HG03439 (cell line): ENCODE measurements around the gene RPA1.
"Not testable (repeated sequence)": the region's sequence is repeated elsewhere in the genome, so short reads cannot be mapped to it uniquely, and the experiment has no call there.

Source experiments
- ATAC-seq: cut with Tn5 transposase; IDR thresholded peaks from one replicate; pipeline ENCODE4 v1.9.1; 2021; ENCODE audit warnings: mild to moderate bottlenecking, moderate library complexity; ENCODE audit not compliant: unreplicated experiment

RPA1 gene

DNA sequence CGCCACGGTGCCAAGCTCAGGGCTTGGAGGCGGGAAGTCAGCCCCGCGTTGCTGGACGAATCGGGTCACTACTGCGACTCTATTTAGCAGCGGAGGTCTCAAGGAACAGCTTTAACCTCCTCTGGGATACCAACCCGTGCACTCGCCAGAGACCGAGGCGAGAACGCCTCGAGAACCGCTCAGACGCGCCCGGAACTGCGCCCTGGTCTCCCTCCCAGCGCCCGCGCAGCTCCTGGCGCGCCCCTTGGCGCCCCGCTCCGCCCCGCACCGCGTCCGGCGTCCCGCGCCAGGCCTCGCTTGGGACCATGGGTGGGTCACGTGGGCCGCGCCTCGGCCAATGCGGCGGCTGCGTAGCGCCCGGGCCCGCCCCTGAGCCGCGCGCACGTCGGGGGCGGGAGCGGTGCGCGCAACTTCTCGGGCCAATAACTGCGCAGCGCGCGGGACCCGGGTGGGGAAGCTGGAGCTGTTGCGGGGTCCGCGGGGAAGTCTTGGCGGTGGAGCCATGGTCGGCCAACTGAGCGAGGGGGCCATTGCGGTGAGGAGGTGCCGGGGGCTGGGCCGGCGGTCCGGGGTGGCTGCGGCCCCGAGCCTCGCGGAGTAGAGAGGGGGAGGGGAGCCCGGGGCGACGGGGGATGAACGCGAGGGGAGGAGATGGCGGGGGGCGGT is at the start of gene RPA1, which contains the start of gene SMYD4:
RPA1 (plus strand) TSS at position 414 of the 666 bp plus-strand sequence; CDS start at position 503, 89 bp downstream.
SMYD4 (minus strand) TSS at position 311 of the 666 bp plus-strand sequence. CDS start 1,908 bp downstream, outside the sequence.
- ATAC-seq, result peak; percentile 84

DNA sequence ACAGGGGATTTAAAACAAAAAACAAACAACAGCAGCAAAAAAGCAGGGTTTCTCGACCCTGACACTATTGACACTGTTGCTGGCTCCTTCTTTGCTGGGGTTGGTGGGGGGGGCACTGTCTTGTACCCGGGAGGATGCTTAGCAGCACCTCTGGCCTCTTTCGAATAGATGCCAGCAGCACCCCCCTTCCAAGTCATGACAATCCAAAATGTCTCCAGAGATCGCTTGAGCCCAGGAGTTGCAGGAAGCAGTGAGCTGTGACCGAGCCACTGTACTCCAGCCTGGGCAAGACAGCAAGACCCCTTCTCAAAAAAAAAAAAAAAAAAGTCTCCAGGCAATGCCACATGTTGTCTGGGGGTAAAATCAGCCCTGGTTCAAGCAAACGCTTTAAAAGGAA is 47.6 kb upstream of the RPA1 start:
- no peak for ATAC-seq

DNA sequence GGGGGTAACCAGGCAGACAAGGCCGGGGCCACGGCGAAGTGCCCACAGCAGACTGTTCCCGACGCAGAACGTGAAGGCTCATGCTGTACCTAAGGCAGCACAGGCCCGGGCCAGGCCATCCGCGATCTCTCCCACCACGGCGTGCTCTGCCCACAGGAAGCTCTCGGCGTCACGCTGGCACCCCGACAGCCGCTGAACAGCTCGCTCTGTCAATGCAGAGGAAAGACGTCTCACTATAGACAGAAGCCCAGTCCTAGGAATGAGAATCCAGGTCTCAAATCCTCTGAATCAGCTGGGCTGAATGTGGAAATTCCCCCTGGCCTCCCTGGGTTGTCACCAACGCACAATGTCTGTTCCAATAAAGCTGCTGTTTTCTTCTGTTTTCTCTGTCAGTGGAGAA is 46.5 kb upstream of the RPA1 start:
- no peak for ATAC-seq

DNA sequence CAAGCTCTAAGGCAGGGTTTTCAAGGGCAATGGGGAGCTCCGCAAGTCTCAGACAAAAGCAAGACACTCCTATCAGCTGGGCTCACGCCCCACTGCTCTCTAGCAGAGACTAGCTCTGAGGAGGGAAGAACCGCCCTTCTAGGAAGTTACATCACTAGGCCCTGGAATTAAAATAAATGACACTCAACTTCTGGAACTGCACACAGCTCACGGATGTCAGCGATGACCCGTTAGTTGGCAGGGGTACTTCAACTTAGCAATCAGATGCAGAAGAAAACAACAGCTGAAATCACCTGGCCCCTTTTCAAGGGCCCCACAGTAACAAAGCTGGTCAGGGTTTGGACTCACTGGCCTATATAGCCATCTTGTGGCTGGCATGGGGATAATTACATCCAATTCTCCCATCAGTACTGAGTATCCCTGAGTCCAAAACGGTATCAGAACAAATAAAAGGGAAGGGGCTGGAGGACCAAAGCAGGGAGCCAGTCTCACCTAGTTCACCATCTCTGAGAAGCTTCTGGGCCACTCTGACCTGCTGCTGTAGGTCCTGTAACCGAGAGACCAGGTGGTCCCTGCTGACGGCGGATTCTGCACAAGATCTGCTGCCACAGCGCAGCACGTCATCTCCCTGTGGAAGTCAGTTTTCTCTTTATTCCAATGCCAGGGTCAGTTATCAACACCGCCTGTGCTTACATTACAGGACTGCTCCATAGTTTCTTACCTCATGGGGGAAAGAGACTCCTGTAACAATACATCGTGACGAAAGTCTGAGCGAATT is 45.8 kb upstream of the RPA1 start:
- no peak for ATAC-seq

DNA sequence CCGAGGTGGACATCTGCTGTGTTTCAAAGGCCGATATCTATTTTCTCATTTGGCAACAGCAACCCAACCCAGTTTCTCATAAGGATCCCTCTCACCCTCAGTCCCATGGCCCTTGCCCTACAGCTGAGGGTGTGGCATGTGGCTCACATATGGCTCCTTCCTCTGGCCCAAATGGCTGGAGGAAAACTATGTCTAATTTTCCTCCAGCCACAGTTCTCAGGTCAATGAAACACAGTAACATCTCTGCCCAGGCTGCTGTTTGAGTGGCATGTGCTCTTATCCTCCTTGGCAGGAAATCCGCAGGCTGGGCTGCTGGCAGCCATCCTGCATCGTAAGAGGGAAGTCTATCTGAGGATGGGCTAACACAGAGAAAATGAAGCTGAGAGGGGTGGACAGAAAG is 43.9 kb upstream of the RPA1 start:
- ATAC-seq, result no peak

DNA sequence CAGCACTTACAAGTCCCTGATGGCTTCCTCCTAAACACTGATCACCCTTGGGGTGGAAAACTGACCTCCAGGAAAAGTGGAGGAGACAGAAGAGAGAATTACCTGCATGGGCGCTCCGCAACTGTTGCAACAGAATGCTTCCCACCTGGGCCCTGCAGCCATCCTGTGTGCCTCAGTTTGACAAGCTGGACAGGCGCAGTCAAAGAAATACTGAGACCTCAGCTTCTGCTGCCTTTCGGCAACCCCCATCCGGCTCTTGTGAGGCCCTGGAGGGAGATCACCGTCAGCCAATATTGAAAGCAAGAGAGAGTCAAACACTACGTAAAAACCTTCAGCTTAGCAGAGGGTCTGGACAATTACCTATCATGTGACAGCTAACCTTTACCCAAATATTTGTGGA is 43.1 kb upstream of the RPA1 start:
- ATAC-seq, result no peak

DNA sequence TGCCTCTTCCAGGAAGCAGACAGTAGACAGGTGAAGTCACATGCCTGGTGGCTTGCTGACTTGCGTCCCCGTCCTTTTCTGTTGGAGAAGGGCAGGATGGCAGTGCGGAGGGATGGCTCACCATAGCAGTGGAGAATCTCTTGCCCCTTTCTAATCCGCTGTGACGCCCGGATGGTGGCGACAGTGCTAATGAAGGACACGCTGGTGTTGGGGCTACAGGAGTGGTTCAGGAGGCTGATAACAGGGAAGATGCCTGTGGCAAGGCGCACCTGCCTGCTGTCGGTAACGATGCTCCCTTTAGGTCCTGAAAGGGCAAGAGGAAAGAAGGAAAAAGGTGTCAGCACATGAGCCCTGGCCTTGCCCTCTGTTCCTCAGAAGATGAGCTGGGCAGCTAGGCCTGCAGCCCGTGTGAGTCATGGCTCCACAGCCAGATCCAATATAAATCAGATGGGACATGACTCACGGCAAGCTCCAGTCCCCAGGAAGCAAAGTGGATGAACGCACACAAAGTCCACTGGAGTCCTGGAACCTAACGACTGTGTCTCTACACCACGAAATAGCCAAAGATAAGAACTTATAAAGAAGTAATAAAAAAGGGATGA is 42.4 kb upstream of the RPA1 start:
- no peak for ATAC-seq

DNA sequence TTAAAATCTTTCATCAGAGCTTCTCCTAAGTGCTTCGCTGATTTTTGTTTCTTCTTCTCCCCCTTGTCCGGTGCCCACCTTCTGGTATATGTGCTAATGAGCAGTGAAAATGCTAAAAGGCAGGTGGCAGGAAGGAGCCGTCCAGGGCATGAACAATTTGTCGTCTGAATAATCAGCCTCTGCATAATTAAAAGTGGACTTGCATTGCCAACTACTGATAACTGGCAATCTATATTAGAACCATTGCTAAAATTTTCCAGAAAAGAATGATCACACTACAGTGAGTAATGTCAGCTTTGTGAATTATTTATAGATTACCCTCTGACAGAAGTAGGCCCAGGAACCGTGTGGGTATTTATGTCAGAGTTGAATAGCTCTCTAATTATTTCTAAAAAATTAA is 39.9 kb upstream of the RPA1 start:
- no peak for ATAC-seq

DNA sequence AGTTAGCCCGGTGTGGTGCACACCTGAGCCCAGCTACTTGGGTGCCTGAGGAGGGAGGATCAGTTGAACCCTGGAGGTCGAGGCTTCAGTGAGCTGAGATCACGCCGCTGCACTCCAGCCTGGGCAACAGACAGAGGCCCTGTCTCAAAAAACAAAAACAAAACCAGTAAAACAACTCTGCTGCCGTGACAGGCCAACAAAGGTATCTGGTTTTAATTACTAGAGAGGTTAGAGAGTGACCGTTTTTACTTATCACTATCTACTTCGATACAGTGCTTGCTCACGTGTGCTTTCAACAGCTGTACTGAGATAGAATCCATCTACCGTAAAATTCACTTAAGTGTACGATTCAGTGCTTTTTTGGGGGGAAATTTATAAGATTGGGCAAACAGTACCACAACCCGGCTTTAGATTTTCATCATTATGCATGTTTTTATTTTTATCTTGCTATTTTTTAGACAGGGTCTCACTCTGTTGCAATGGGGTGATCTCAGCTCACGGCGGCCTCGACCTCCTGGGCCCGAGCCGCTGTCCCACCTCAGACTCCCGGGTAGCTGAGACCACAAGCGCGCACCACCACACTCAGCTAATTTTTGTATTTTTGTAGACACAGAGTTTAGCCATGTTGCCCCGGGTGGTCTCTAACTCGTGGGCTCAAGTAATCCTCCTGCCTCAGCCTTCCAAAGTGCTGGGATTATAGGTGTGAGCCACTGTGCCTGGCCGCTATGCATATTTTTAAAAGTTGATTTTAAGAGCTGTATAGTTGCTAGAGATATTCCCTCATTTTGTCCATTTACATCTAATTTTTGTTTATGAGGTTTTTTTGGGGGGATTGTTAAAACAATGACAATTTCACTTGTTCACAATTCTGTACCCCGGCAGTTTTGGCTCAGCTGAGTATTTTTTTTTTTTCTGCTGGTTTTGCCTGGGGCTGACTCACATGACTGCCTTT is 37.0 kb upstream of the RPA1 start:
- ATAC-seq, result no peak

DNA sequence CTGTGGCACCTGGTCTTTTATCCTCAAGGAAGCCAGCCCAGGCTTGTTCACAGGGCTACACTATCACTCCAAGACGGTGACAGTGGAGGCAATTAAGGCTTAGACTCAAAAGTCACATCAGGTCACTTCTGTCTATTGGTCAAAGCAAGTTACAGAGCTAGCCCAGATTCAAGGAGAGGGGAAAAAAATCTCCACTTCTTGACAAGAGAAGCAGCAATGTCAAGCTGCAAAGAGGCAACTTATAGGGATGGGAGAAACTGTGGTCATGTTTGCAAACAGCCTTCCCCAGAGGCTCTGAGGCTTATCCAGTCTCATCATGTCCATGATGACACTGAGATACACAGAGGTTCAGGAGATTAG is 36.4 kb upstream of the RPA1 start:
- ATAC-seq, result no peak

DNA sequence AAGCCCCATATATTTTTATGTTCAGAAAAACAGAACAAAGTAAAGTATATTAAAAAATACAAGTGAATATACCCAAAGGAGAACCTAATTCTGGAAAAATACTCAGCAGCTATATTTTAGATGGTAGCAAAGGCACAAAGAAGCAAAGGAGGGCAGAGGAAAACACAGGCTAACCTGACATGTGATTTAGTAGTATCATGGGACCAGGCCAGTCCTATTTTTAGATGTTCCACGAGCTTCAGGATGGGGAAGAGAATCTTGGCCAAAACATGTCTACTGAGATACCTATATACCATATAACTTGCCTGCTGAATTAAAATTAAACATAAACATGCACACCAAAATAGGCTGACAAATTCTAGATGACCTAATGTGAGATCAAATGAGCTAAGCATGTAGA is 33.0 kb upstream of the RPA1 start:
- ATAC-seq, result no peak

DNA sequence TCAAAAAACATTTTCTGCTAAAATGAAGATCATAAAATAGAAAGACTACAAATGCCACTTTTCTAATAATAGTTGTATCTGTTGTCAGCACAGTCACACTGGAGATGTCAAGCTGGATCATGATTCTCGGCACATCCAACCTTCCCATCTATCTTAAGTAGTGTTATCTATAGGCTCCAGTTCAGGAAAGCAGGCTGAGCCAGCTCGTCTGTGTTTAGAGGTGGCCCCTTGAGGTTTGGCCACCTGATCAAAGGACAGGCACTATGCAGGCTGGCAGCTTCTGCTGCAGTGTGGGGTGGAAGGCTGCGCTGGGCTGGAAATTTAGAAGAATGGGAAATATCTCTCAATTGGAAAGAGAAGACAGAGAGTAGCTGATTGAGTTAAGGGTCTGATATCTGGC is 32.5 kb upstream of the RPA1 start:
- ATAC-seq, result no peak

DNA sequence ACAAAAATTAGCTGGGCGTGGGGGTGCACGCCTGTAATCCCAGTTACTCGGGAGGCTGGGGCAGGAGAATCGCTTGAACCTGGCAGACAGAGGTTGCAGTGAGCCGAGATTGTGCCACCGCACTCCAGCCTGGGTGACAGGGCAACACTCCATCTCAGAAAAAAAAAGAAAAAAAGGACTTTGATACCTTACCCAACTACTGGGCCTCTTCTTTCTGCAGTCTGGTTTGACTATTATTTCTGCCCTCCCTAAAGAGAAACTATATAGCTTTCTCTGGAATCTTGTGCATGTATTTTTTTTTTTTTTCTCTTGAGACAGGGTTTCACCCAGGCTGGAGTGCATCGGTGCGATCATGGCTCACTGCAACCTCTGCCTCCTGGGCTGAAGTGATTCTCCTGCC is 32.0 kb upstream of the RPA1 start:
- ATAC-seq, result not testable (repeated sequence)

DNA sequence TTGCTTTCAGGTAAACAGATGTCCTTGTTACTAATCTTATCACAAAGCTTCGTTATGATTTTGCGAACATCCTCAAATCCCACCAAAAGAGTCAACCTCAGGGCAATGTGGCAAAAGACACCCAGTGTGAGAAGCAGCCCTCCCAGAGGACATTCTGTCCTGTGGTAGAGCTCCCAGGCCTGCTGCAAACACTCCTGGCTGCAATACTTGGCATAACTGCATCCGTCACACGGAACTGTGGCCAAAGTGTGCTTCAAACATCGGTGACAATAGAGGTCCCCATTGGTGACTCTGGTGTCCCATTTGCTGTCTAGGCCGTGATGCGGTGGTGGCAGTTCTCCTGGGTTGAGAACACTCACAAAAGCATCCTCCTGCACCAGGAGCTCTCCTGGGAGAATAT is 29.6 kb upstream of the RPA1 start:
- no peak for ATAC-seq

DNA sequence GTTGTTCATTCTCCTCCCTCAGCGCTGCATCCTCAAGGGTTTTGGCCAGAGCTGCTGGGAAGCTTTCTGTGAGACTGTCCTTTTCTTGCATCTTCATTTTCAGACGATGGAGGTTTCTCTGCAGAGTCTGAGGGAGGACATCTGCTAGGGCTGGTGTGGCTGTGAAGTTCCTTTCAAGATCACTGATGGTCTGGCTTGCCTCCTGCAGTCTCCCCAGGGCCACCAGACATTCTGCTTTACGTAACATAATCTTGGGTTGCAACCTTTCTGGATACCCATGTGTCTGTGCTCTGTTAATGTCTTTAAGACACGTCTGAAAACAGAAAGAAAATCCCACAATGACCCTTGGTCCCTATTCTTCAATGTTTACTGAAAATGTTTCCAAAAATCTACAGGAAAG is 29.1 kb upstream of the RPA1 start:
- ATAC-seq, result no peak

DNA sequence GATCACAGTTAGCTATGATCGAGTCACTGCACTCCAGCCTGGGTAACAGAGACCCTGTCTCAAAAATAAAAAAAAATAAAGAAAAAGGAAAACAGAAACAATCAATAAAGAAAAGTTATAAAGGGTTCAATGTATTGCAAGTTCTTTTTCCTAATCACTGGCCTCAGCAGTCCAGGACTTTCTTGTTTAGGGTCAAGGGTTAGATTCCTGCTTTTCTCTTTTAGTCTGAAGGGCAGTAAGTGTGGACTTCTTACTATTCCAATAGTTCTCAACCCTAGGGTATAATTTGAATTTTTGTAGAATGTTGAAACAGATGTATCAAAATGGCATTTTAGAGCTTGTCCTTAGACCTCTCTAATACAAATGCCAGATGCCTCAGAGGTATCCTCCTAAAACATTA is 27.4 kb upstream of the RPA1 start:
- no peak for ATAC-seq

DNA sequence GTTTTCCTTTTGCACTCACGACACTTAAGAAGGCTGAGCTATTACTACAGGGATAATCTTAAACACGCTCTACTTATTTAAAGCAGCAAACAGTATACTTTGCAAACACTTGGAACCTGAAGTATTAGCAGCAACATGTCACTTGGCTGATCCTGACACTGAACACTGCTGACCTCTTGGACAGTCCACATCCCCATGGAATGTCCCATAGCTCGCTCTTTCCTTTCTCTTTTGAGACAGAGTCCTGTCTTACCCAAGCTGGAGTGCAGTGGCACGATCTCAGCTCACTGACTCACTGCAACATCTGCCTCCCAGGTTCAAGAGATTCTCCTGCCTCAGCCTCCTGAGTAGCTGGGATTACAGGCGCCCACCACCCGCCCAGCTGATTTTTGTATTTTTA is 26.5 kb upstream of the RPA1 start:
- no peak for ATAC-seq

DNA sequence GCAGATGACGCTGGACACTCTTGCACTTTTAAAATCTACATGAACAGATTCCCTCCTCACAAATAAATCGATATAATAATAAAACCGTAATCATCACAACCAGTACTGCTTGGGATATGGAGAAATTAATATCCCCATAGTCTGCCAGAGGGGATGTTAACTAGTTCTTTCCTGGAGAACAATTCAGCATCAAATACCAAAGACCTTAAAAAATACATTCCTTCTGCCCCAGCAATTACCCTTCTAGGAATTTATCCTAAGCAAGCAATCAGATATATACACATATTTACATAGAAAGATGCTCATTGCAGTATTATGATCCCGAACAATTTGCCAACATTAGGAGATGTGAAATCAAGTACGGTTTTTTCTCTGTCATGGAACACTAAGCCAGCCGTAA is 21.9 kb upstream of the RPA1 start:
- ATAC-seq, result no peak

DNA sequence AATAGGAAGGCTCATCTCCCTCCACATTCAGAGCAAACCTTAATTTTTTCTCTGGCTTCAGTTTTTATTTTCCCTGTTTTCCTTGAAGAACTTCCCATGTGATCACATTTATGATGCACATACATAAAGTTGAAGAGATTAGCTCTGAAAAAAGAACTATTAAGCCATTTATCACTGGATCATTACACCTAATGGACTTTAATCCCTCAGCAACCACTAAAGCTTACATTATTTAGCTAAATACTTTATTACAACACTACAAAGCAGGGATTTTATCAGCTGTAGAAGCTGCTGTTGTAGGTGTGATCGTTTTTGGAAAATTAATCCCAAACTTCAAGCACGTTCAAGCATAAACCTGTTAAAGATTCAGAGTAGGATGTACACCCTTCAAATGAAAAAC is 21.2 kb upstream of the RPA1 start:
- no peak for ATAC-seq

DNA sequence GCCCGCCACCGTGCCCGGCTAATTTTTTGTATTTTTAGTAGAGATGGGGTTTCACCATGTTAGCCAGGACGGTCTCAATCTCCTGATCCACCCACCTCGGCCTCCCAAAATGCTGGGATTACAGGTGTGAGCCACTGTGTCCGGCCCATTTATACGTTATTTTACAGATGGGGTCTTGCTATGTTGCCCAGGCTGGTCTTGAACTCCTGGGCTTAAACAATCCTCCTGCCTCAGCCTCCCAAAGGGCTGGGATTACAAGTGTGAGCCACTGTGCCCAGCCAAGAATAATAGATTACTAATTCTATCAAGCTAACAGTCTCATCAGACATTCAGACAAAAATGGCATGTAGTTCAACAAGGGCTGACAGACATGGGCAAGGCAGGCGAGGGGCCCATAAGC is 20.0 kb upstream of the RPA1 start:
- not testable (repeated sequence) for ATAC-seq

DNA sequence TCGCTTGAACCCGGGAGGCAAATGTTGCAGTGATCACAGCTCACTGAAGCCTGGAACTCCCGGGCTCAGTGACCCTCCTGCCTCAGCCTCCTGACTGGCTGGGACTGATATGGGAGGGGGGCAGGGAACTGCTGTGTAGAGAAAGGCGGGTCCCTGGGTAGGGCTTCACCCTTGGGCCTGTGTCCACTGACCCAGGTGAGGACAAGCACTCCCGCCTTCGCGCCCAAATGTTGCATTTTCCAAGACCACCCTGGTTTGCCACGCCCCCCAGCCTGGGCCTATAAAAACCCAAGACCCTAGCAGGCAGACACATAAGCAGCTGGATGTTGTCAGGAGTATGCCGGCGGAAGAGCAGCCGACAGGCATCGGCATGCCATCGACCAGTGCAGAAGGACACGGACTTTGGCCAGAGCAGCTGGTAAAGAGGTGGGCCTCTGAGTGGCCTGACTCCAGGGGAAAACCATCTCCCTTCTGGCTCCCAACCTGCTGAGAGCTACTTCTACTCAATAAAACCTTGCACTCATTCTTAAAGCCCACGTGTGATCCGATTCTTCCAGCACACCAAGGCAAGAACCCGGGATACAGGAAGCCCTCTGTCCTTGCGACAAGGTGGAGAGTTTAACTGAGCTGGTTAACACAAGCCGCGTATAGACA is 19.2 kb upstream of the RPA1 start:
- no peak for ATAC-seq
